GM19238 (cell line): Measurements from ENCODE around the gene PRPF19.

ENCODE experiments used
- DNase-seq: peaks from one replicate; pipeline ENCODE4 v3.0.0; 2011; ENCODE audit warnings: low spot score; ENCODE audit not compliant: insufficient read length

Gene PRPF19

DNA sequence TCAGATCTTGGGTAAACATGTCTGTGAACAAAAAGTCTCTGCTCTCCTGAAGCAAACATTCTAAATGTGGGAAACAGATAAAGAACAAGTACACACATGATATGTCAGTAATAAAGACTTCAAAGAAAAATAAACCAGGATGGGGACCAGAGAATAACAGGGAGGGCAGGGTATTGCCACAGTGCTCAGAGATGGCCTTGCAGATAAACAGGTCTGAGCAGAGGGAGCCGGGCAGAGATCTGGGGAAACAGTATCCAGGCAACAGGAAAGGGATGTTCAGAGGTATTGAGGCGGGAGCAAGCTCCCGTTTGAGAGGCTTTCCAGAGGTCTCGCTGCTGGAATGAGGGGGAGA lies 61.5 kb downstream of the PRPF19 start:
- DNase-seq = no peak

DNA sequence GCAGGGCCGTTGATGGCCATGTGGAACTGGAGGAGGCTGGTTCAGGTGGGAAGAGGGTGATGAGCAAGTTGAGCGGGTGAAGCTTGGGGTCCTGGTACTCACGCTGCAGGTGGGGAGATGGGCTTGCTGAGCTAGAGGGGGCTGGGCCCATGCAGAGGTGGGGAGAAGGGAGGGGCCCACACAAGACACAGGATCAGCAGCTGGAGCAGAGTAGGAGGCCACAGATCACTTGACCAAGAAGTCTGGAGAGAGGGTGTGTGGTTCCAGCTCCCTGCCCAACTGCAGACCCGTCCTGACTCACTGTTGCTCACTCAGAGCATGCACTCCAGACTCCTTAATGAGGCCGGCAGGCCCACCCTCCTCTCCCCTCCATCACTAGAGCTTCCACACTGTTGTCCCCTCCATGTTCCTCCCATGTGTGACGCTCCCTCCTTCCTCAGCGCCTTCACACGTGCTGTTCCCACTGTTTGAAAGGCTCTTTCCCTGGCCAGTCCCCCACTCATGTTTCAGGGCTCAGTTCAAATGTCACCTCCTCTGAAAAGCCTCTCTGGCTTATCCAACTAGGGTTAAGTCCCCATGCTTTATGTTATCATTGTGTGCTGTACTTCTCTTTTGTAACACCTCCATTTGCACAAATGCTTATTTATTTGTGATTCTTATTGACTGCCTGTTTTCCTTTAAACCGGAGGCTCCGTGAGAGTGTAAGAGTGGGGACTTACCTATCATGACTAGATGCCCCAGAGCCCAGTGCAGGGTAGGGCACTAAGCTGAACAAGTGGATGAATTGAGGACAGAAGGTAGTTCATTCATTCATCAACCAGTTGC lies 62.1 kb downstream of the PRPF19 start:
- no peak for DNase-seq

DNA sequence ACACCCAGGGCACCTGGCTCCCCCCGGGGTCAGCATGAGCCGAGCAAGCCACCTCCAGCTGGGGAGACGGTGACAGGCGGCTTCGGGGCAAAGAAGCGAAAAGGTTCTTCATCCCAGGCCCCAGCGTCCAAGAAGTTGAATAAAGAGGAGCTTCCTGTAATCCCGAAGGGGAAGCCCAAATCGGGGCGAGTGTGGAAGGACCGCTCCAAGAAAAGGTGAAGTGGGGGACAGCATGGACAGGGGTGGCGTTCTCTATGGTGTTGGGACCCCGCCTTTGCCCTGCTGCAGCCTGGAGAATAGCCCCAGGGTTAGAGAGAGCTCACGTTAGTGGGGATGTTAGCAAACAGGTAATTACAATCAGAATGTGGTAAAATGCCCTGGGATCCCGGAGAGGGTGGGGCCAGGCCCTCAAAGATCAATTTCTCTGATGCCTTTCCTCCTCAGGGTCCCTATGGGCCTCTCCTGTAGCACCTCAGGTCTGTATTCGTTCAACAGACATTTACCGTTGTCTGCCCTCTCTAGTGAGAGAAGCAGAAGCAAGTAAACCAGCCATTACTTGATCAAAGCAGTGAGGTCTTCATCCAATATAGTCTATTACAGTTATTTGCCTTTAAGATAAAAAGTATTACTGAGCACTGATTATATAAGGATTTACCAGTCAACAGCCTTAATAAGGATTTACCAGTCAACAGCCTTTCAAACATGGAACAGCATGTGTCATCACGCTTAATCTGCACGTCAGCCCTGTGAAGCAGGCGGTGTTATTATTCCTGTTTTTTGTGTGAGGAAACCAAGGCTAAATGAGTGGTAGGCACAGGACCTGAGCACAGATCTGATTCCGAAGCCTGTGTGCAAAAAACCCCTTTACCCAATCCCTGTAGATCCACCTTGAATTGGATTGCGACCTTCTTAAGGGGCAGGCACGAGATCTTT lies 63.5 kb downstream of the PRPF19 start:
- DNase-seq = no peak

DNA sequence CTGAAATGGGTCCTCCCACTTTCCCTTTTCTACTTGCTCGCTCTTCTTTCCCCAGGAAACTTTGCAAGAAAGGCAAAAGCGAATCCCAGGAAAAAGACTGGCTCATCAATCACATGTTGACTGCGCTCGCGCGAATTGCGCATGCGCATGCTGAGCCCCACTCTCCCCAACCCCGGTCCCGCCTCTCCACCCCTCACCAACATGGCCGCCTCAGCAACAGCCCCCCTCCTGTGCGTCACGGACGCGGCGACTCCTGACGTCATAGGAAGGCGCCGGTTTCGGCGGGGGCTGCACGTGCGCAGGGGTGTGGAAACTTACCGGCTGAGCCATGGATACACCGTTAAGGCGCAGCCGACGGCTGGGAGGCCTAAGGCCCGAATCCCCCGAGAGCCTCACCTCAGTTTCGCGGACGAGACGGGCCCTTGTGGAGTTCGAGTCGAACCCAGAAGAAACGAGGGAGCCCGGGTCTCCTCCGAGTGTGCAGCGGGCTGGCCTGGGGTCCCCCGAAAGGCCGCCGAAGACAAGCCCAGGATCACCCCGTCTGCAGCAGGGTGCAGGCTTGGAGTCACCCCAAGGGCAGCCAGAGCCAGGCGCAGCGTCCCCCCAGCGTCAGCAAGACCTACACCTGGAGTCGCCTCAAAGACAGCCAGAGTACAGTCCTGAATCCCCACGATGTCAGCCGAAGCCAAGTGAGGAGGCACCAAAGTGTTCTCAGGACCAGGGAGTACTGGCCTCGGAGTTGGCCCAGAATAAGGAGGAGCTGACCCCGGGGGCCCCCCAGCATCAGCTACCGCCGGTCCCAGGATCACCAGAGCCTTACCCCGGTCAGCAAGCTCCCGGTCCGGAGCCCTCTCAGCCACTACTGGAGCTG lies 64.4 kb downstream of the PRPF19 start, which contains the start of gene CCDC86:
Gene CCDC86 (plus strand): TSS at position 317 of the 871 bp plus-strand sequence. CDS start 12 bp downstream, at position 329.
- peak; percentile 99 for DNase-seq
